H1 (cell line): ENCODE measurements around the gene SYNRG. TPM values are rescaled to one million over a fixed set of nuclear protein-coding genes. Genes with fewer than 3 reads are reported as not detected.

Experiments used
- CTCF ChIA-PET: fragments of 300-600 bp; sonication (Branson Sonifier 250); formaldehyde crosslinking; loops from one replicate; lab custom pipeline; 2021; ENCODE audit not compliant: partially characterized antibody; lab: Charles Lee
- POLR2A ChIA-PET: fragments of 300-600 bp; sonication (Branson Sonifier 250); formaldehyde crosslinking; loops from one replicate; lab custom pipeline; 2021; ENCODE audit warnings: inconsistent platforms; ENCODE audit not compliant: partially characterized antibody; lab: Charles Lee
- DNase-seq, 2 experiments: peaks; one replicate each; pipeline versions ENCODE4 v3.0.0 to v3.0.0-alpha.2; 2010 to 2022; ENCODE audit warnings: low spot score in 2 of 2, low read depth in 1 of 2, mixed read lengths in 1 of 2
- FAIRE-seq: peaks from 2 replicates; lab custom pipeline; 2011; peaks lifted over from hg19 to GRCh38; lab: Jason Lieb, UNC
- H2AFZ ChIP-seq: 2 replicates; pipeline ENCODE4 v1.8.1; 2012; ENCODE audit warnings: low read length, inconsistent platforms
- H2AK5ac ChIP-seq: 2 replicates; pipeline ENCODE4 v1.6.1; 2013; ENCODE audit warnings: low read depth, low read length
- H2BK120ac ChIP-seq: replicated peaks from 2 replicates; pipeline ENCODE3; 2013; ENCODE audit warnings: low read depth, low read length, inconsistent platforms
- H2BK12ac ChIP-seq: 2 replicates; pipeline ENCODE4 v1.6.1; 2013; ENCODE audit warnings: low read depth, low read length
- H2BK15ac ChIP-seq: 2 replicates; pipeline ENCODE4 v1.6.1; 2013; ENCODE audit warnings: low read length
- H2BK20ac ChIP-seq: 2 replicates; pipeline ENCODE4 v1.6.1; 2013; ENCODE audit warnings: low read length
- H2BK5ac ChIP-seq: 2 replicates; pipeline ENCODE4 v1.6.1; 2013; ENCODE audit warnings: low read depth, low read length
- H3K14ac ChIP-seq: 2 replicates; pipeline ENCODE4 v1.6.1; 2013; ENCODE audit warnings: inconsistent platforms; ENCODE audit not compliant: insufficient read length
- H3K18ac ChIP-seq: 2 replicates; pipeline ENCODE4 v1.6.1; 2013; ENCODE audit warnings: low read length; ENCODE audit errors: extremely low read depth
- H3K23ac ChIP-seq: 2 replicates; pipeline ENCODE4 v1.6.1; 2013; ENCODE audit warnings: inconsistent platforms; ENCODE audit not compliant: insufficient read length
- H3K23me2 ChIP-seq: 2 replicates; pipeline ENCODE4 v1.6.1; 2013; ENCODE audit warnings: low read depth, low read length
- H3K27ac ChIP-seq: 2 replicates; pipeline ENCODE4 v1.6.1; 2011; ENCODE audit warnings: low read depth, low read length, inconsistent platforms
- H3K27me3 ChIP-seq, 4 experiments: replicated peaks in 1 of 4; 1 replicate in 1 of 4; 2 replicates in 3 of 4; pipeline versions ENCODE4 v1.6.1 to v1.8.1; 2011 to 2013; ENCODE audit warnings: low read length in 3 of 4, mild to moderate bottlenecking in 3 of 4, inconsistent platforms in 2 of 4, mixed read lengths in 2 of 4, moderate library complexity in 1 of 4; ENCODE audit not compliant: control insufficient read depth in 3 of 4, insufficient read depth in 3 of 4; ENCODE audit errors: extremely low read depth in 1 of 4
- H3K36me3 ChIP-seq, 4 experiments: 2 replicates each; pipeline versions ENCODE4 v1.6.1 to v1.8.1; 2011 to 2013; ENCODE audit warnings: mild to moderate bottlenecking in 4 of 4, low read length in 3 of 4, moderate library complexity in 2 of 4, control low read depth in 1 of 4, inconsistent platforms in 1 of 4; ENCODE audit not compliant: insufficient read depth in 4 of 4, control insufficient read depth in 2 of 4
- H3K4ac ChIP-seq: replicated peaks from 2 replicates; pipeline ENCODE3; 2013; ENCODE audit warnings: low read length, low read depth, mixed read lengths, inconsistent platforms; ENCODE audit not compliant: insufficient read length
- H3K4me1 ChIP-seq, 4 experiments: replicated peaks in 1 of 4; 1 replicate in 1 of 4; 2 replicates in 3 of 4; pipeline versions ENCODE4 v1.6.1 to v1.8.1; 2011 to 2013; ENCODE audit warnings: low read length in 3 of 4, inconsistent platforms in 2 of 4, mixed read lengths in 1 of 4; ENCODE audit not compliant: insufficient read depth in 4 of 4, control insufficient read depth in 3 of 4
- H3K4me2 ChIP-seq, 2 experiments: 2 replicates each; pipeline versions ENCODE4 v1.6.1 to v1.8.1; 2011 to 2013; ENCODE audit warnings: low read depth in 2 of 2, low read length in 2 of 2, control low read depth in 1 of 2, inconsistent platforms in 1 of 2, mild to moderate bottlenecking in 1 of 2; ENCODE audit not compliant: insufficient read depth in 1 of 2
- H3K4me3 ChIP-seq, 4 experiments: fragments of 200-600, 300-600 bp in 1 of 4; sonication (generic), shearing (Covaris generic), sonication (Bioruptor Twin) in 1 of 4; 2 replicates each; pipeline versions ENCODE4 v1.5.1 to v1.8.1; 2011 to 2016; ENCODE audit warnings: low read length in 4 of 4, low read depth in 3 of 4, control low read depth in 2 of 4, inconsistent platforms in 2 of 4, mild to moderate bottlenecking in 2 of 4, mixed read lengths in 1 of 4, moderate library complexity in 1 of 4; ENCODE audit not compliant: insufficient read depth in 2 of 4; ENCODE audit errors: extremely low read depth in 1 of 4
- H3K56ac ChIP-seq: replicated peaks from 2 replicates; pipeline ENCODE3; 2013; ENCODE audit warnings: low read depth, mild to moderate bottlenecking, mixed read lengths, low read length, inconsistent platforms; ENCODE audit not compliant: insufficient read length
- H3K79me1 ChIP-seq: 2 replicates; pipeline ENCODE4 v1.6.1; 2013; ENCODE audit warnings: low read depth, low read length, control low read depth
- H3K79me2 ChIP-seq, 2 experiments: 2 replicates each; pipeline versions ENCODE4 v1.6.1 to v1.8.1; 2012 to 2013; ENCODE audit warnings: low read length in 2 of 2, mild to moderate bottlenecking in 2 of 2, inconsistent platforms in 1 of 2; ENCODE audit not compliant: insufficient read depth in 2 of 2, control insufficient read depth in 1 of 2
- H3K9ac ChIP-seq, 4 experiments: replicated peaks in 1 of 4; 1 replicate in 1 of 4; 2 replicates in 3 of 4; pipeline versions ENCODE4 v1.6.1 to v1.8.1; 2011 to 2013; ENCODE audit warnings: low read depth in 3 of 4, low read length in 3 of 4, control low read depth in 2 of 4, mild to moderate bottlenecking in 2 of 4, moderate library complexity in 2 of 4, inconsistent platforms in 1 of 4; ENCODE audit errors: extremely low read depth in 1 of 4
- H3K9me3 ChIP-seq, 2 experiments: 2 replicates each; pipeline versions ENCODE4 v1.6.1 to v1.8.1; 2012 to 2013; ENCODE audit warnings: mild to moderate bottlenecking in 2 of 2, moderate library complexity in 2 of 2, control low read depth in 1 of 2, inconsistent platforms in 1 of 2, low read depth in 1 of 2, low read length in 1 of 2, mixed read lengths in 1 of 2; ENCODE audit not compliant: insufficient read depth in 2 of 2
- H4K20me1 ChIP-seq, 2 experiments: replicated peaks in 1 of 2; 2 replicates each; pipeline versions ENCODE3 to v1.8.1; 2011 to 2013; ENCODE audit warnings: inconsistent platforms in 2 of 2, low read length in 2 of 2, mild to moderate bottlenecking in 1 of 2; ENCODE audit not compliant: insufficient read depth in 2 of 2, control insufficient read depth in 1 of 2
- H4K5ac ChIP-seq: 2 replicates; pipeline ENCODE4 v1.6.1; 2013; ENCODE audit warnings: low read length, low read depth, mixed read lengths, inconsistent platforms; ENCODE audit not compliant: insufficient read length
- H4K8ac ChIP-seq: 2 replicates; pipeline ENCODE4 v1.8.0; 2013; ENCODE audit warnings: mild to moderate bottlenecking, moderate library complexity, low read length, inconsistent platforms; ENCODE audit not compliant: insufficient read depth; ENCODE audit errors: extremely low read depth
- H4K91ac ChIP-seq: replicated peaks from 2 replicates; pipeline ENCODE3; 2013; ENCODE audit warnings: low read length, mixed read lengths, inconsistent platforms; ENCODE audit not compliant: insufficient read length
- BACH1 ChIP-seq: IDR thresholded peaks from 2 replicates; pipeline ENCODE4 v1.6.1; 2012; ENCODE audit warnings: low read length, improper control_type of control experiment
- BRCA1 ChIP-seq: IDR thresholded peaks from 2 replicates; pipeline ENCODE4 v1.6.1; 2012; ENCODE audit warnings: low read depth, low read length, improper control_type of control experiment
- CBX8 ChIP-seq: fragments of 300-800, 300-1000 bp; sonication (generic); IDR thresholded peaks from 2 replicates; pipeline ENCODE4 v1.7.1; 2016; ENCODE audit warnings: low read depth, low read length, borderline replicate concordance
- EGR1 ChIP-seq: IDR thresholded peaks from 2 replicates; pipeline ENCODE4 v1.6.1; 2011; ENCODE audit warnings: low read depth, low read length, borderline replicate concordance
- FOSL1 ChIP-seq: IDR thresholded peaks from 2 replicates; pipeline ENCODE4 v1.6.1; 2011; ENCODE audit warnings: mild to moderate bottlenecking, low read depth, low read length, moderate library complexity; ENCODE audit not compliant: insufficient read depth
- GABPA ChIP-seq: IDR thresholded peaks from 2 replicates; pipeline ENCODE4 v1.6.1; 2011; ENCODE audit warnings: mild to moderate bottlenecking, low read length, moderate library complexity, borderline replicate concordance; ENCODE audit not compliant: insufficient read depth
- KDM1A ChIP-seq: fragments of 200-600, 300-600 bp; sonication (generic); IDR thresholded peaks from 2 replicates; pipeline ENCODE4 v1.7.1; 2016; ENCODE audit warnings: mild to moderate bottlenecking, low read length, borderline replicate concordance
- PHF8 ChIP-seq: fragments of 200-600 bp; sonication (generic); conservative IDR thresholded peaks from 2 replicates; pipeline ENCODE4 v1.7.1; 2012; ENCODE audit warnings: low read depth, mild to moderate bottlenecking, inconsistent platforms, low read length, moderate library complexity
- SP1 ChIP-seq: IDR thresholded peaks from 2 replicates; pipeline ENCODE4 v1.6.1; 2011; ENCODE audit warnings: low read depth, low read length
- SP2 ChIP-seq: IDR thresholded peaks from 2 replicates; pipeline ENCODE4 v1.6.1; 2012; ENCODE audit warnings: mild to moderate bottlenecking, low read length, inconsistent platforms
- SP4 ChIP-seq: IDR thresholded peaks from 2 replicates; pipeline ENCODE4 v1.6.1; 2012; ENCODE audit warnings: low read length, inconsistent platforms
- SRF ChIP-seq: IDR thresholded peaks from 2 replicates; pipeline ENCODE4 v1.6.1; 2011; ENCODE audit warnings: mild to moderate bottlenecking, low read depth, low read length, moderate library complexity
- TBP ChIP-seq: IDR thresholded peaks from 2 replicates; pipeline ENCODE4 v1.6.1; 2011; ENCODE audit warnings: low read depth, low read length, improper control_type of control experiment
- WGBS, 2 experiments: shearing (Covaris generic) in 1 of 2; methylation state at CpG; one replicate each; pipeline versions ENCODE4 v1.1.6 to v1.1.7; 2013 to 2015; ENCODE audit warnings: low lambda C conversion rate in 2 of 2, mixed read lengths in 2 of 2, inconsistent platforms in 1 of 2, low coverage in 1 of 2, missing lambda C conversion rate in 1 of 2; ENCODE audit not compliant: insufficient replicate concordance in 2 of 2, insufficient coverage in 1 of 2, insufficient read length in 1 of 2; ENCODE audit errors: extremely low coverage in 1 of 2, missing lambda C conversion rate in 1 of 2; 5-methylcytosine and 5-hydroxymethylcytosine counted together
- polyA plus RNA-seq, 7 experiments: library from polyadenylated mRNA; depleted of rRNA in 3 of 7; stranded (reverse) in 5 of 7; unstranded in 2 of 7; fragments of >200 nt in 5 of 7; fragments of 200-250 nt in 2 of 7; gene quantifications; 1 replicate in 5 of 7; 2 replicates in 1 of 7; 4 replicates in 1 of 7; pipeline versions ENCODE4 v1.2.1 to v1.2.3, GENCODE V29; 2011 to 2013; ENCODE audit warnings: missing spikeins in 2 of 7, mixed read lengths in 2 of 7
- total RNA-seq: library from RNA; stranded (reverse); fragmentation: NEBNext Ultra II Directional; extraction: Animal tissue kit (Norgen Biotek cat#: 25700); gene quantifications from 2 replicates; pipeline ENCODE4 v1.2.1, GENCODE V29; 2021
- TF ChIP-seq, protein P1 (sequence below): IDR thresholded peaks from 2 replicates; pipeline ENCODE4 v1.6.1; 2011; ENCODE audit warnings: low read depth, mild to moderate bottlenecking, low read length; ENCODE audit not compliant: insufficient read depth
- TF ChIP-seq, protein P2 (sequence below): IDR thresholded peaks from 2 replicates; pipeline ENCODE4 v1.6.1; 2012; ENCODE audit warnings: inconsistent platforms

The SYNRG gene
- total and polyA plus RNA-seq, 2 of the 8 experiments (the other 6 are each of a cell fraction or from before 2014, with no cell fraction given): 7.7 to 31.7 TPM

DNA sequence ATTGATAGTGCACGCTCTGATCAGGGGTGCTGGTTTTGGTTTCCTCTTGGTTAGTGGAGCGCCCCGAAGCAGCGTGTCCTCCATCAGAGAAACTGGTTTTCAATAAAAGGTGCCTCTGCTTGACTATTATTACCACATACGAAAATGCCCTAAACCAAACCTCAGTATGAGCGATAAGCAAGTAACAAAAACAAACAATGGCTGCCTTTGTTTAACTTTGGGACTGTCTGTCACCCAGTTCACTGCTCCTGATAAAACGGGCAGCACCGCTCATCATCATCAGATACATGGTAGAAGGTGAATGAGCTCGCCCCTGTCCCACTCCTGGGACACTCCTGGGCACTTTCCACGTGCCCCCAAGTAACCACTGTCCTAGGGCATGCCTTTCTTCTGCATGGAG is 95.5 kb downstream of the SYNRG start:
- H3K18ac ChIP-seq: no peak overlapping the region
- no peak overlapping the region for H3K4me2 ChIP-seq
- no peak overlapping the region for H2AFZ ChIP-seq
- no peak overlapping the region for H2BK5ac ChIP-seq
- no peak overlapping the region for H4K8ac ChIP-seq
- no peaks in the 10 kb centered on the region for H3K27me3 ChIP-seq
- H3K9ac ChIP-seq: no peak overlapping the region
- no peak for DNase-seq
- no peak overlapping the region for H2AK5ac ChIP-seq
- H2BK15ac ChIP-seq: no peak overlapping the region
- peaks cover 0 to 2% (median 0%) of the 10 kb centered on the region in 4 experiments; a peak in 1 of 7 replicates for H3K4me1 ChIP-seq
- no peak overlapping the region for H3K27ac ChIP-seq
- H3K4ac ChIP-seq: no peak overlapping the region
- H3K4me3 ChIP-seq: no peak overlapping the region
- no peak overlapping the region for H2BK120ac ChIP-seq
- H3K9me3 ChIP-seq: no peaks in the 10 kb centered on the region
- WGBS, 2 experiments: 94% methylated on average over 10 of the region's 10 CpGs; no CpG with 5 or more reads in 1 of the 2 experiments
- H3K23me2 ChIP-seq: no peaks in the 10 kb centered on the region
- H3K23ac ChIP-seq: no peak overlapping the region
- no peak overlapping the region for H2BK12ac ChIP-seq
- no peak overlapping the region for H2BK20ac ChIP-seq
- FAIRE-seq: no peak
- H3K56ac ChIP-seq: no peak overlapping the region
- H4K5ac ChIP-seq: no peak overlapping the region
- no peak overlapping the region for H3K14ac ChIP-seq
- H4K20me1 ChIP-seq: peaks cover 1 to 3% of the 10 kb centered on the region in 2 experiments
- ChIA-PET POLR2A (no interaction called here), CTCF (interaction anchor here (0.6 to 1.7 kb wide), 5 partner anchors 12 to 329 kb away, joined by 3 to 6 read pairs (median 4); no protein-coding TSS in a partner anchor)
- H3K79me2 ChIP-seq: peaks cover 0 to 2% of the 10 kb centered on the region in 2 experiments; a peak in 1 of 4 replicates
- peaks cover 2% of the 10 kb centered on the region; the same call in 1 of the 2 replicates for H3K79me1 ChIP-seq
- peaks cover 0 to 36% (median 8%) of the 10 kb centered on the region in 4 experiments; a peak in 5 of 8 replicates for H3K36me3 ChIP-seq
- no peak overlapping the region for H4K91ac ChIP-seq
- TF ChIP-seq SP4: no peak
- TF ChIP-seq SRF: no peak
- TF ChIP-seq TBP: no peak
- TF ChIP-seq EGR1: no peak
- TF ChIP-seq, protein P1, sequence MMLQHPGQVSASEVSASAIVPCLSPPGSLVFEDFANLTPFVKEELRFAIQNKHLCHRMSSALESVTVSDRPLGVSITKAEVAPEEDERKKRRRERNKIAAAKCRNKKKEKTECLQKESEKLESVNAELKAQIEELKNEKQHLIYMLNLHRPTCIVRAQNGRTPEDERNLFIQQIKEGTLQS: no peak
- TF ChIP-seq BRCA1: no peak
- TF ChIP-seq GABPA: no peak
- no peak for TF ChIP-seq PHF8
- TF ChIP-seq KDM1A: no peak
- TF ChIP-seq, protein P2, sequence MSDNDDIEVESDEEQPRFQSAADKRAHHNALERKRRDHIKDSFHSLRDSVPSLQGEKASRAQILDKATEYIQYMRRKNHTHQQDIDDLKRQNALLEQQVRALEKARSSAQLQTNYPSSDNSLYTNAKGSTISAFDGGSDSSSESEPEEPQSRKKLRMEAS: no peak
- no peak for TF ChIP-seq SP1
- TF ChIP-seq BACH1: no peak
- no peak for TF ChIP-seq FOSL1
- no peak for TF ChIP-seq SP2
- TF ChIP-seq CBX8: no peak
